Ectodermal cell (in vitro differentiated cells): ENCODE data around the gene ZNF611.
"Not testable (repeated sequence)": the region's sequence is repeated elsewhere in the genome, so short reads cannot be mapped to it uniquely, and the experiment has no call there.

Experiments
- H3K27ac ChIP-seq: 2 replicates; pipeline ENCODE4 v1.7.0; 2013; ENCODE audit warnings: mild to moderate bottlenecking, low read depth, low read length; ENCODE audit not compliant: insufficient read depth, poor library complexity, severe bottlenecking
- H3K27me3 ChIP-seq: 2 replicates; pipeline ENCODE4 v1.7.0; 2013; ENCODE audit warnings: mild to moderate bottlenecking, low read length; ENCODE audit not compliant: insufficient read depth, control insufficient read depth, poor library complexity, severe bottlenecking
- H3K36me3 ChIP-seq: one replicate; pipeline ENCODE4 v1.7.0; 2013; ENCODE audit warnings: low read length; ENCODE audit not compliant: control insufficient read depth, insufficient read depth
- H3K4me1 ChIP-seq: one replicate; pipeline ENCODE4 v1.7.0; 2013; ENCODE audit warnings: low read length; ENCODE audit not compliant: control insufficient read depth, insufficient read depth
- H3K4me3 ChIP-seq: 2 replicates; pipeline ENCODE4 v1.7.0; 2013; ENCODE audit warnings: low read depth, low read length, control low read depth; ENCODE audit not compliant: insufficient read depth
- H3K9me3 ChIP-seq: 2 replicates; pipeline ENCODE4 v1.7.0; 2013; ENCODE audit warnings: mild to moderate bottlenecking, low read length, moderate library complexity; ENCODE audit not compliant: control insufficient read depth
- WGBS, 2 experiments: methylation state at CpG; one replicate each; pipeline ENCODE4 v1.1.7; 2013; ENCODE audit warnings: missing lambda C conversion rate in 2 of 2; 5-methylcytosine and 5-hydroxymethylcytosine counted together

Gene ZNF611

GRCh38 chr19:52687684-52688083 lies 47.2 kb downstream of the ZNF611 start:
- Histone ChIP-seq H3K4me3 (no peak overlapping the region), H3K27ac (no peak overlapping the region), H3K9me3 (no peaks in the 10 kb centered on the region), H3K27me3 (no peaks in the 10 kb centered on the region), H3K36me3 (no peaks in the 10 kb centered on the region), H3K4me1 (peaks cover 4% of the 10 kb centered on the region)
- 100% methylated on average over 1 to 3 of the region's 3 CpGs for WGBS, 2 experiments

- no peaks in the 10 kb centered on the region for H3K27me3 ChIP-seq
- peaks cover 4% of the 10 kb centered on the region for H3K4me1 ChIP-seq
- H3K9me3 ChIP-seq = no peaks in the 10 kb centered on the region
- no peak overlapping the region for H3K4me3 ChIP-seq
- H3K27ac ChIP-seq = no peak overlapping the region
- no peaks in the 10 kb centered on the region for H3K36me3 ChIP-seq
- WGBS, 2 experiments = 95 to 100% methylated on average over 1 of the region's 1 CpG
These were observed 49.0 kb downstream of the ZNF611 start for GRCh38 chr19:52685811-52686210.

DNA sequence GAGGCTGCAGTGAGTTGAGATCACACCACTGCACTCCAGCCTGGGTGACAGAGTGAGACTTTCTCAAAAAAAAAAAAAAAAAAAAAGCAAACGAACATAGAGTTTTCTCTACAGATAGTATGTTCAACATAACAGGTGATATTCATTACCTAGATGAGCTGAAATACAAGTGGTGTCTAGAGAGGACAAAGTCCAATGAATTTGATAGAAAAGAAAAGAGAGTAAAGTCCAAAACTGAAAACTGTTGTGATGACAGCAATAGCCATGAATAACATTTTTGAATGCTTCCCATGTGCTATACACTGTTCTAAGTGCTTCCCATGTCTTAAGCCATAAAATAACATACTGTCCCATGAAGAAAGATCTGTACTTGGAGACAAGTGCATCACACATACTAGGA lies 53.6 kb downstream of the ZNF611 start:
- not testable (repeated sequence) for H3K9me3 ChIP-seq, H3K27me3 ChIP-seq, H3K27ac ChIP-seq, H3K4me3 ChIP-seq, H3K36me3 ChIP-seq, H3K4me1 ChIP-seq
- WGBS, 2 experiments = no CpG with 5 or more reads among the region's 1 CpG

- no peak overlapping the region for H3K27ac ChIP-seq
- WGBS, 2 experiments = 91 to 93% methylated on average over 5 of the region's 5 CpGs
- H3K9me3 ChIP-seq = no peaks in the 10 kb centered on the region
- no peaks in the 10 kb centered on the region for H3K27me3 ChIP-seq
- H3K4me1 ChIP-seq = no peaks in the 10 kb centered on the region
- no peaks in the 10 kb centered on the region for H3K36me3 ChIP-seq
- H3K4me3 ChIP-seq = no peak overlapping the region
These were observed 55.2 kb downstream of the ZNF611 start for GRCh38 chr19:52679598-52679997.

DNA sequence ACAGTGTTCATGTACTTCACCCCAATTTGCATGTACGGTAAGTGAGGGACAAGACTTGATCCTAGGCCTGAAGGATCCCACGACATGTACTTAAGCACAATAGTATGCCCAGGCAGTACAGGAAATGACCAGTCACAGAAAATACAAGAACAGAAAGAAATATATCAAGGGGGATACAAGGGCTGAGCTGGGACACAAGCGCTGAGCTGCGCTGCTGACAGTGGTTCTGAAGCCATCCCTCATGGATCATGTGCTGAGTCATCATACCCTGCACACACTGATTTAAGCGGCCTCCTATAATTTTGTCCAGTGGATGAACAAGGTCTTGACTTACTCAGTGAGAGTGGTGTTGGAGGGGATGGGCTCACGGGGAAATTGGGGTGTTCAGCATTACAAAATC lies 59.6 kb downstream of the ZNF611 start:
- not testable (repeated sequence) for H3K27ac ChIP-seq, H3K36me3 ChIP-seq, H3K4me3 ChIP-seq, H3K9me3 ChIP-seq, H3K27me3 ChIP-seq, H3K4me1 ChIP-seq
- WGBS, 2 experiments = 97 to 98% methylated on average over 6 of the region's 6 CpGs

- no peaks in the 10 kb centered on the region for H3K27me3 ChIP-seq
- no peaks in the 10 kb centered on the region for H3K36me3 ChIP-seq
- no peaks in the 10 kb centered on the region for H3K4me1 ChIP-seq
- no peaks in the 10 kb centered on the region for H3K9me3 ChIP-seq
- H3K4me3 ChIP-seq = no peak overlapping the region
- 91 to 97% methylated on average over 4 of the region's 4 CpGs for WGBS, 2 experiments
- H3K27ac ChIP-seq = no peak overlapping the region
These were observed 61.8 kb downstream of the ZNF611 start for GRCh38 chr19:52673014-52673413.

DNA sequence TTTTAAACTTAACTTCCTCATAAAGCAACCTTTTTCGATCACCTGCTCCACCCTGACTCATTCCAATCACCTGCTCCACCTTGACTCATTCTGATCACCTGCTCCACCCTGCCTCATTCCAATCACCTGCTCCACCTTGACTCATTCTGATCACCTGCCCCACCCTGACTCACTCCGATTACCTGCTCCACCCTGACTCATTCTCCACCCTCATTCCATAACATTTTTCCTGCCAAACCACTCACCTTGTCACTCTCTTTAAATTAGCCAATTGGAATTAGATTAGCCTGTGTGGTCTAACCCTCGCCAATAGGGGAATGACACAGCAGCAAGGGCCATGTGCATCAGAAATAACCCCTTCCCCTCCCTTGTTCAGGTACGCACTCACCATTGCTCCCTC lies 64.8 kb downstream of the ZNF611 start:
- Histone ChIP-seq H3K36me3 (no peaks in the 10 kb centered on the region), H3K9me3 (no peaks in the 10 kb centered on the region), H3K4me3 (no peak overlapping the region), H3K4me1 (peaks cover 3% of the 10 kb centered on the region), H3K27ac (no peak overlapping the region), H3K27me3 (no peaks in the 10 kb centered on the region)
- WGBS, 2 experiments = 92 to 94% methylated on average over 3 of the region's 4 CpGs

DNA sequence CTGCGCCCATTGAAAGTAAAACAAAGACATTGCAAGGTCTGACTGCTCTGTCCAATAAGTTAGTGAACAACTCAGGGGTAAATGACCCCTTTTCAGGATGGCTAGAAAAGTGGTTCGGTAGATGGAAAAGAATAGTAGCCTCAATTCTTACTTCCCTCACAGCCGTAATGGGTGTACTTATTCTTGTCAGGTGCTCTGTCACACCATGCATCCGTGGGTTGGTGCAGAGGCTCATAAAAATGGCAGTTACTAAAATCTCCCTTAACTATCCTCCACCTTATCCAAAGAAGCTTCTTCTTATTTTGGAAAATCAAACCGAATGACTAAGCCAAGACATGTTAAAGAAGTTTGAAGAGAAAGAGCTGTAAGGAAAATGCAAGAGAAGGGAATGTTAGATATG lies 65.3 kb downstream of the ZNF611 start:
- H3K27me3 ChIP-seq = no peaks in the 10 kb centered on the region
- H3K36me3 ChIP-seq = no peaks in the 10 kb centered on the region
- peaks cover 8% of the 10 kb centered on the region for H3K4me1 ChIP-seq
- 87 to 93% methylated on average over 4 to 5 of the region's 5 CpGs for WGBS, 2 experiments
- H3K27ac ChIP-seq = no peak overlapping the region
- no peak overlapping the region for H3K4me3 ChIP-seq
- H3K9me3 ChIP-seq = no peaks in the 10 kb centered on the region

DNA sequence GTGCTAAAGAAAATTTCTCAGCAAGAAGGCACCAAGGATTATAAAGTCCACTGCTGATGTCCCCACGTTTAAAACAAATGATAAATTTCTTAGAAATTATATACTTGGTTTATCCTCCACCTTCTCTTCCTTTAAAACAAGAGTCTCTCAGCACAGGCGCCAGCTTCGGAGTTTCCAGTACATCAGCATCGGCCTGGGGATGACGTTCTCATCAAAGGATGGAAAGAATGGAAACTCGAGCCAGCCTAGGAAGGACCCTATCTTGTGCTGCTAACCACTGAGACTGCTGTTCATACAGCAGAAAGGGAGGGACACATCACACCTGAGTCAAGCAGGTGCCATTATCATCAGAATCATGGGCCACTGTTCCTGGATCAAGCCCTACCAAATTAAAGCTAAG lies 66.9 kb downstream of the ZNF611 start:
- WGBS, 2 experiments = 85 to 86% methylated on average over 5 to 6 of the region's 6 CpGs
- Histone ChIP-seq H3K4me1 (peaks cover 13% of the 10 kb centered on the region), H3K9me3 (no peaks in the 10 kb centered on the region), H3K4me3 (no peak overlapping the region), H3K36me3 (no peaks in the 10 kb centered on the region), H3K27me3 (no peaks in the 10 kb centered on the region), H3K27ac (no peak overlapping the region)

DNA sequence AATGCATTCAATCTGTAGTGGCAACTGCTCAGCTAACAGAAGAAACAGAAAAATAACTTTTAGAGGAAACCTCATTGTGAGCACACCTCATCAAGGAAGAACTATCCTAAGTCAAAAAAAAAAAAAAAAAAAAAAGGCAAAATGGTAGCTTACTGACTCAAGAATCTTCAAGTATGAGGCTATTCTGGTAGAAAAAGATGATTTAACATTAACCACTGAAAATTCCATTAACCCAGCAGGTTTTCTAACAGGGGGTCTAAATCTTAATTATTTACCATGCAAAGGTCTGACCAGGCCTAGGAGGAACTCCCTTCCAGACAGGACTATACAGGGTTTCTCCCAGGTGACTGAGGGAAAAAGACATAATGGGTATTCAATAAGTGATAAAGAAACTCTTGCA lies 68.3 kb downstream of the ZNF611 start:
- Histone ChIP-seq H3K4me3 (no peak overlapping the region), H3K27ac (no peak overlapping the region), H3K9me3 (no peaks in the 10 kb centered on the region), H3K4me1 (peaks cover 13% of the 10 kb centered on the region), H3K36me3 (no peaks in the 10 kb centered on the region), H3K27me3 (no peaks in the 10 kb centered on the region)

DNA sequence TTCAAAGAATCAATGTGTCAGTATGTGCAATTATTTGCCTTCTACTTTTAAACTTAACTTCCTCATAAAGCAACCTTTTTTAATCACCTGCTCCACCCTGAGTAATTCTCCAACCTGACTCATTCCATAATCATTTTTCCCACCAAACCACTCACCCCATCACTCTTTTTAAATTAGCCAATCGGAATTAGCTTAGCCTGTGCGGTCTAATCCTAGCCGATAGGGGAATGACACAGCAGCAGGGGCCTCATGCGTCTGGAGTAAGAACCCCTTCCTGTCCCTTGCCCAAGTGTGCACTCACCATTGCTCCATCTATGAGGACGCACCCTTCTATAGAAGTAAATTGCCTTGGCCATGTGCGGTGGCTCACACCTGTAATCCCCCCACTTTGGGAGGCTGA lies 69.3 kb downstream of the ZNF611 start:
- 88 to 95% methylated on average over 6 of the region's 6 CpGs for WGBS, 2 experiments
- Histone ChIP-seq H3K9me3 (no peaks in the 10 kb centered on the region), H3K4me3 (no peak overlapping the region), H3K27me3 (no peaks in the 10 kb centered on the region), H3K27ac (no peak overlapping the region), H3K4me1 (peaks cover 13% of the 10 kb centered on the region), H3K36me3 (no peaks in the 10 kb centered on the region)
